Ishikawa (cell line): ENCODE measurements around the gene PHKA2.

Experiments used
- CEBPB ChIP-seq: IDR thresholded peaks from 2 replicates; pipeline ENCODE4 v1.6.1; 2012
- CREB1 ChIP-seq: IDR thresholded peaks from 2 replicates; pipeline ENCODE4 v1.6.1; 2012; ENCODE audit warnings: low read depth
- EGR1 ChIP-seq: IDR thresholded peaks from 2 replicates; pipeline ENCODE4 v1.6.1; 2012
- EP300 ChIP-seq: IDR thresholded peaks from 2 replicates; pipeline ENCODE4 v1.6.1; 2012; ENCODE audit warnings: borderline replicate concordance
- FOXM1 ChIP-seq: IDR thresholded peaks from 2 replicates; pipeline ENCODE4 v1.6.1; 2012; ENCODE audit warnings: low read depth, borderline replicate concordance
- NFIC ChIP-seq: IDR thresholded peaks from 2 replicates; pipeline ENCODE4 v1.6.1; 2012
- RAD21 ChIP-seq: IDR thresholded peaks from 2 replicates; pipeline ENCODE4 v1.6.1; 2012; ENCODE audit warnings: low read depth
- TAF1 ChIP-seq: IDR thresholded peaks from 2 replicates; pipeline ENCODE4 v1.6.1; 2012; ENCODE audit warnings: low read depth, mild to moderate bottlenecking
- TCF12 ChIP-seq: IDR thresholded peaks from 2 replicates; pipeline ENCODE4 v1.6.1; 2012; ENCODE audit warnings: low read depth
- TEAD4 ChIP-seq: IDR thresholded peaks from 2 replicates; pipeline ENCODE4 v1.6.1; 2012
- YY1 ChIP-seq: IDR thresholded peaks from 2 replicates; pipeline ENCODE4 v1.6.1; 2012; ENCODE audit warnings: low read depth
- ZBTB7A ChIP-seq: IDR thresholded peaks from 2 replicates; pipeline ENCODE4 v1.6.1; 2012; ENCODE audit warnings: low read depth
- TF ChIP-seq, protein P1 (sequence below): IDR thresholded peaks from 2 replicates; pipeline ENCODE4 v1.6.1; 2012; ENCODE audit warnings: low read depth, mild to moderate bottlenecking
- TF ChIP-seq, protein P2 (sequence below): IDR thresholded peaks from 2 replicates; pipeline ENCODE4 v1.6.1; 2012
- TF ChIP-seq, protein P3 (sequence below): IDR thresholded peaks from 2 replicates; pipeline ENCODE4 v1.6.1; 2012

The PHKA2 gene, protein sequence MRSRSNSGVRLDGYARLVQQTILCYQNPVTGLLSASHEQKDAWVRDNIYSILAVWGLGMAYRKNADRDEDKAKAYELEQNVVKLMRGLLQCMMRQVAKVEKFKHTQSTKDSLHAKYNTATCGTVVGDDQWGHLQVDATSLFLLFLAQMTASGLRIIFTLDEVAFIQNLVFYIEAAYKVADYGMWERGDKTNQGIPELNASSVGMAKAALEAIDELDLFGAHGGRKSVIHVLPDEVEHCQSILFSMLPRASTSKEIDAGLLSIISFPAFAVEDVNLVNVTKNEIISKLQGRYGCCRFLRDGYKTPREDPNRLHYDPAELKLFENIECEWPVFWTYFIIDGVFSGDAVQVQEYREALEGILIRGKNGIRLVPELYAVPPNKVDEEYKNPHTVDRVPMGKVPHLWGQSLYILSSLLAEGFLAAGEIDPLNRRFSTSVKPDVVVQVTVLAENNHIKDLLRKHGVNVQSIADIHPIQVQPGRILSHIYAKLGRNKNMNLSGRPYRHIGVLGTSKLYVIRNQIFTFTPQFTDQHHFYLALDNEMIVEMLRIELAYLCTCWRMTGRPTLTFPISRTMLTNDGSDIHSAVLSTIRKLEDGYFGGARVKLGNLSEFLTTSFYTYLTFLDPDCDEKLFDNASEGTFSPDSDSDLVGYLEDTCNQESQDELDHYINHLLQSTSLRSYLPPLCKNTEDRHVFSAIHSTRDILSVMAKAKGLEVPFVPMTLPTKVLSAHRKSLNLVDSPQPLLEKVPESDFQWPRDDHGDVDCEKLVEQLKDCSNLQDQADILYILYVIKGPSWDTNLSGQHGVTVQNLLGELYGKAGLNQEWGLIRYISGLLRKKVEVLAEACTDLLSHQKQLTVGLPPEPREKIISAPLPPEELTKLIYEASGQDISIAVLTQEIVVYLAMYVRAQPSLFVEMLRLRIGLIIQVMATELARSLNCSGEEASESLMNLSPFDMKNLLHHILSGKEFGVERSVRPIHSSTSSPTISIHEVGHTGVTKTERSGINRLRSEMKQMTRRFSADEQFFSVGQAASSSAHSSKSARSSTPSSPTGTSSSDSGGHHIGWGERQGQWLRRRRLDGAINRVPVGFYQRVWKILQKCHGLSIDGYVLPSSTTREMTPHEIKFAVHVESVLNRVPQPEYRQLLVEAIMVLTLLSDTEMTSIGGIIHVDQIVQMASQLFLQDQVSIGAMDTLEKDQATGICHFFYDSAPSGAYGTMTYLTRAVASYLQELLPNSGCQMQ

DNA sequence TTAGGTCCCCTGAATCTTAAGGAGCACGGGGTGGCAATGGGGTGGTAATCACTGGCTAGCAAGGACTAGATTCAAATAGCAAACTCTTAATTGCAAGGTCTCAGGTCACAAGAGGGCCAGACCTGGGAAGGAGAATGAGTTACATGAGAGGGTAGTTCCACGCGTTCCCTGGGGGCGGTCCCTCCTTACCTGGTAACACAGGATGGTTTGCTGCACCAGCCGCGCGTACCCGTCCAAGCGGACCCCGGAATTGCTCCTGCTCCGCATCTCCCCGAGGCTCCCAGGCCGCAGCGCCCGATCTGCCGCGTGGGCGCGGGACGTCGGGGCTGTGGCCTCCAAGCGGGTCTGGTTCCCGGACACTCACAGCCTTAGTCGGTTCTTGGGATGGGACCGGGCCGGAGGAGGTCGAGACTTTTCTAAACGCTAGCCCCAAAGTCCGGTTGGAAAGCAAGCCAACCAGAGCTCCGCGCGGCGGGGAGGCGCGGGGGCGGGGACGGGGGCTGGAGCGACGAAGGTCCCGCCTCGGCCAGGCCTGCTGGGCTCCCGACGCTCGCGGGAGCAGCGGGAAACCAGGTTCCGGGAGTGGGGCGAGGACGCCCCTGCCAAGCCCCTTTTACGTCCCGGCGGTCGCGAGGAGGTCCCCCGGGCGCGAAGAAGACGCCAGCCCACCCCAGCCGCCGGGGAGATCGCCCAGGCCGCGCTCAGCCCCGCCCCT, at the start of gene PHKA2:
Gene PHKA2, minus strand, starts transcription at position 449 of the 715 bp plus-strand sequence. Its CDS starts 182 bp downstream, at position 267.
- TF ChIP-seq RAD21 = no peak
- no peak for TF ChIP-seq NFIC
- no peak for TF ChIP-seq TCF12
- no peak for TF ChIP-seq ZBTB7A
- TF ChIP-seq TEAD4 = no peak
- no peak for TF ChIP-seq TAF1
- no peak for TF ChIP-seq EP300
- TF ChIP-seq, protein P1, sequence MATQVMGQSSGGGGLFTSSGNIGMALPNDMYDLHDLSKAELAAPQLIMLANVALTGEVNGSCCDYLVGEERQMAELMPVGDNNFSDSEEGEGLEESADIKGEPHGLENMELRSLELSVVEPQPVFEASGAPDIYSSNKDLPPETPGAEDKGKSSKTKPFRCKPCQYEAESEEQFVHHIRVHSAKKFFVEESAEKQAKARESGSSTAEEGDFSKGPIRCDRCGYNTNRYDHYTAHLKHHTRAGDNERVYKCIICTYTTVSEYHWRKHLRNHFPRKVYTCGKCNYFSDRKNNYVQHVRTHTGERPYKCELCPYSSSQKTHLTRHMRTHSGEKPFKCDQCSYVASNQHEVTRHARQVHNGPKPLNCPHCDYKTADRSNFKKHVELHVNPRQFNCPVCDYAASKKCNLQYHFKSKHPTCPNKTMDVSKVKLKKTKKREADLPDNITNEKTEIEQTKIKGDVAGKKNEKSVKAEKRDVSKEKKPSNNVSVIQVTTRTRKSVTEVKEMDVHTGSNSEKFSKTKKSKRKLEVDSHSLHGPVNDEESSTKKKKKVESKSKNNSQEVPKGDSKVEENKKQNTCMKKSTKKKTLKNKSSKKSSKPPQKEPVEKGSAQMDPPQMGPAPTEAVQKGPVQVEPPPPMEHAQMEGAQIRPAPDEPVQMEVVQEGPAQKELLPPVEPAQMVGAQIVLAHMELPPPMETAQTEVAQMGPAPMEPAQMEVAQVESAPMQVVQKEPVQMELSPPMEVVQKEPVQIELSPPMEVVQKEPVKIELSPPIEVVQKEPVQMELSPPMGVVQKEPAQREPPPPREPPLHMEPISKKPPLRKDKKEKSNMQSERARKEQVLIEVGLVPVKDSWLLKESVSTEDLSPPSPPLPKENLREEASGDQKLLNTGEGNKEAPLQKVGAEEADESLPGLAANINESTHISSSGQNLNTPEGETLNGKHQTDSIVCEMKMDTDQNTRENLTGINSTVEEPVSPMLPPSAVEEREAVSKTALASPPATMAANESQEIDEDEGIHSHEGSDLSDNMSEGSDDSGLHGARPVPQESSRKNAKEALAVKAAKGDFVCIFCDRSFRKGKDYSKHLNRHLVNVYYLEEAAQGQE = no peak
- TF ChIP-seq, protein P2, sequence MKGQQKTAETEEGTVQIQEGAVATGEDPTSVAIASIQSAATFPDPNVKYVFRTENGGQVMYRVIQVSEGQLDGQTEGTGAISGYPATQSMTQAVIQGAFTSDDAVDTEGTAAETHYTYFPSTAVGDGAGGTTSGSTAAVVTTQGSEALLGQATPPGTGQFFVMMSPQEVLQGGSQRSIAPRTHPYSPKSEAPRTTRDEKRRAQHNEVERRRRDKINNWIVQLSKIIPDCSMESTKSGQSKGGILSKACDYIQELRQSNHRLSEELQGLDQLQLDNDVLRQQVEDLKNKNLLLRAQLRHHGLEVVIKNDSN = no peak
- no peak for TF ChIP-seq YY1
- no peak for TF ChIP-seq CREB1

DNA sequence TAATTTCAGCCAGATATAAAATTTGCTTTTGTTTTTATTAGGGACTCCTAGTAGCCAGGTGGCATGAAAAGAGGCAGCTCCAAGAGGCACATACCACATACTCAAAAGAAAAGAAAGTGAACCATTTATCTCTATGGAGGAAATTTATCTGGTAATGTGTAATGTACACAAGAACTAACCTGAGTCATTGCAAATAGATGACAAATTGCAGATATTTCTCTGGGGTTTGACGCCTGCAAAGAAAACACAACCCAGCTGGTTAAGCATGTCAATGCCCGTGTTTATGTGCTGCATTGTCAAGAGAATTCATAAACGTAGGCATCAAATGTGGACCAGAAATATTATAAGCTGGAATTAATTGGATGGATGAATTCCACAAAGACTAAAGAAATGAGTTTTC, 46.9 kb upstream of the PHKA2 start:
- TF ChIP-seq, protein P3, sequence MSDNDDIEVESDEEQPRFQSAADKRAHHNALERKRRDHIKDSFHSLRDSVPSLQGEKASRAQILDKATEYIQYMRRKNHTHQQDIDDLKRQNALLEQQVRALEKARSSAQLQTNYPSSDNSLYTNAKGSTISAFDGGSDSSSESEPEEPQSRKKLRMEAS = no peak
- TF ChIP-seq, protein P2 = no peak

DNA sequence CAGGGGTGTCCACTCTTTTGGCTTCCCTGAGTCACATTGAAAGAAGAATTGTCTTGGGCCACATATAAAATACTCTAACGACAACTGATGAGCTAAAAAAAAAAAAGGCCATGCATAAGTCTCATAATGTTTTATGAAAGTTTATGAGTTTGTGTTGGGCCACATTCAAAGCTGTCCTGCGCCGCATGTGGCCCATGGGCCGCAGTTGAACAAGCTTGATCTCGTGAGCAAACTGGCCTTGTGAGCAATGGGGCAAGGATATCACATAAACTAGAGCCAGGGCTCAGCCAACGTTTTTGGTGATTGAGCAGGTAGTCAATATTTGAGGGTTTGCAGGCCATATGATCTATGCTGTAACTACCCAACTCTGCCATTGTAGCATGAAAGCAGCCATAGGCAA, 44.6 kb upstream of the PHKA2 start:
- TF ChIP-seq EGR1 (no peak), NFIC (no peak), RAD21 (no peak), CREB1 (no peak), FOXM1 (no peak), TEAD4 (no peak), TAF1 (no peak), YY1 (no peak), ZBTB7A (no peak), CEBPB (no peak), TCF12 (no peak), EP300 (no peak)
- TF ChIP-seq, protein P3 = no peak
- TF ChIP-seq, protein P1 = no peak
- TF ChIP-seq, protein P2 = no peak

DNA sequence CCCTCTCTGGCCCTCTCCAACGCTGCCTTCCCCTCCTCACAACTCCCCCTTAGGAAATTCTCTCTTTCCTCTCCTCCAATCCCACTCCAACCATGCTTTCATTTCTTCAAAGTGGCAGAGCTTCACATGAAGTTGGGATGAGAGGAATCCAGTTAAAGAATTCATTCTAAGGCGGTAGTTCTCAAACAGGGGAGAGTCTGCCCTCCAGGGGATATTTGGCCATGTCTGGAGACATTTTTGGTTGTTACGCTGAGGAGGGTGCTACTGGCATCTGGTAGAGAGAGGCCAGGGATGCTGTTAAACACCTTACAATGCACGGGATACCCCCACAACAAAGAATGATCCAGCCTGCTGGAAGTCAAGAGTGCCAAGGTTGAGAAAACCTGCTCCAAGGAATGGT, 40.5 kb upstream of the PHKA2 start:
- TF ChIP-seq ZBTB7A (no peak), TAF1 (no peak), TEAD4 (no peak), EGR1 (no peak), NFIC (no peak), FOXM1 (no peak), EP300 (no peak), CEBPB (no peak)
- TF ChIP-seq, protein P3 = no peak
- TF ChIP-seq, protein P1 = no peak
- TF ChIP-seq, protein P2 = no peak
